Measurements from ENCODE around the gene IL17REL.

Gene IL17REL

GRCh38 chr22:50022171-50022819 lies 9.7 kb upstream of the IL17REL start:
- DNase-seq (ENCODE audit: low read depth): no peak

GRCh38 chr22:50020606-50021005 lies 8.0 kb upstream of the IL17REL start:
- no peak for DNase-seq (ENCODE audit: low read depth)

GRCh38 chr22:50019316-50019715 lies 6.8 kb upstream of the IL17REL start:
- no peak for DNase-seq (ENCODE audit: low read depth)

- DNase-seq (ENCODE audit: low read depth): no peak
Observed at GRCh38 chr22:50018608-50019285, 6.2 kb upstream of the IL17REL start.

- no peak for DNase-seq (ENCODE audit: low read depth)
Observed at GRCh38 chr22:50017701-50018224, 5.2 kb upstream of the IL17REL start.

- DNase-seq (ENCODE audit: low read depth): peak; percentile 31
Observed at GRCh38 chr22:50016988-50017700, 4.6 kb upstream of the IL17REL start.

GRCh38 chr22:50016308-50016987 lies 3.9 kb upstream of the IL17REL start:
- DNase-seq (ENCODE audit: low read depth): no peak

- no peak for DNase-seq (ENCODE audit: low read depth)
Observed at GRCh38 chr22:50015451-50016307, 3.1 kb upstream of the IL17REL start.

GRCh38 chr22:50014655-50015401 lies 2.3 kb upstream of the IL17REL start:
- no peak for DNase-seq (ENCODE audit: low read depth)

GRCh38 chr22:50014053-50014501 lies 1.5 kb upstream of the IL17REL start:
- DNase-seq (ENCODE audit: low read depth): no peak

GRCh38 chr22:50011447-50012210 lies 936 bp downstream of the IL17REL start:
- DNase-seq (ENCODE audit: low read depth): no peak

- no peak for DNase-seq (ENCODE audit: low read depth)
Observed at GRCh38 chr22:50010676-50011446, 1.7 kb downstream of the IL17REL start.

GRCh38 chr22:50009765-50010675 lies 2.5 kb downstream of the IL17REL start:
- DNase-seq (ENCODE audit: low read depth): no peak

GRCh38 chr22:50009251-50009650 lies 3.3 kb downstream of the IL17REL start:
- no peak for DNase-seq (ENCODE audit: low read depth)

- DNase-seq (ENCODE audit: low read depth): no peak
Observed at GRCh38 chr22:50008151-50009040, 4.2 kb downstream of the IL17REL start.

- DNase-seq (ENCODE audit: low read depth): no peak
Observed at GRCh38 chr22:50007057-50007511, 5.5 kb downstream of the IL17REL start.

- no peak for DNase-seq (ENCODE audit: low read depth)
Observed at GRCh38 chr22:50004918-50005317, 7.6 kb downstream of the IL17REL start.
